Effector memory CD8-positive, alpha-beta T cell (primary cell): ENCODE results near the gene DCLRE1A.

Experiments
- ATAC-seq: fragments of 150-1000 bp; cut with Tn5 transposase; replicated peaks from 2 replicates; pipeline ENCODE4 v1.10.0; 2021; ENCODE audit warnings: mild to moderate bottlenecking, moderate library complexity
- DNase-seq, 3 experiments: peaks; one replicate each; pipeline ENCODE4 v3.0.0; 2021
- H3K27ac Mint-ChIP-seq, 2 donors: one replicate each; pipeline ENCODE4 v1.8.0; 2022; ENCODE audit warnings: mild to moderate bottlenecking in 2 of 2, mixed read lengths in 2 of 2, moderate library complexity in 2 of 2
- H3K27me3 Mint-ChIP-seq, 2 donors: one replicate each; pipeline ENCODE4 v1.8.0; 2022; ENCODE audit warnings: mixed read lengths in 2 of 2
- H3K36me3 Mint-ChIP-seq: one replicate; pipeline ENCODE4 v1.8.0; 2022; ENCODE audit warnings: mild to moderate bottlenecking, moderate library complexity, mixed read lengths; ENCODE audit not compliant: insufficient read depth
- H3K4me1 Mint-ChIP-seq, 2 donors: one replicate each; pipeline ENCODE4 v1.8.0; 2022; ENCODE audit warnings: low read depth in 2 of 2, mixed read lengths in 2 of 2
- H3K4me3 Mint-ChIP-seq, 2 donors: one replicate each; pipeline ENCODE4 v1.8.0; 2022; ENCODE audit warnings: mild to moderate bottlenecking in 2 of 2, mixed read lengths in 2 of 2, moderate library complexity in 2 of 2
- H3K9me3 Mint-ChIP-seq, 2 donors: one replicate each; pipeline ENCODE4 v1.8.0; 2022; ENCODE audit warnings: mixed read lengths in 2 of 2
- total RNA-seq, 9 experiments: gene quantifications; one replicate each; lab custom pipeline; 2026; lab: John Stamatoyannopoulos, UW

DCLRE1A gene
- 12.1 to 37.6 (median 29.2) reads per million in 9 experiments for total RNA-seq

DNA sequence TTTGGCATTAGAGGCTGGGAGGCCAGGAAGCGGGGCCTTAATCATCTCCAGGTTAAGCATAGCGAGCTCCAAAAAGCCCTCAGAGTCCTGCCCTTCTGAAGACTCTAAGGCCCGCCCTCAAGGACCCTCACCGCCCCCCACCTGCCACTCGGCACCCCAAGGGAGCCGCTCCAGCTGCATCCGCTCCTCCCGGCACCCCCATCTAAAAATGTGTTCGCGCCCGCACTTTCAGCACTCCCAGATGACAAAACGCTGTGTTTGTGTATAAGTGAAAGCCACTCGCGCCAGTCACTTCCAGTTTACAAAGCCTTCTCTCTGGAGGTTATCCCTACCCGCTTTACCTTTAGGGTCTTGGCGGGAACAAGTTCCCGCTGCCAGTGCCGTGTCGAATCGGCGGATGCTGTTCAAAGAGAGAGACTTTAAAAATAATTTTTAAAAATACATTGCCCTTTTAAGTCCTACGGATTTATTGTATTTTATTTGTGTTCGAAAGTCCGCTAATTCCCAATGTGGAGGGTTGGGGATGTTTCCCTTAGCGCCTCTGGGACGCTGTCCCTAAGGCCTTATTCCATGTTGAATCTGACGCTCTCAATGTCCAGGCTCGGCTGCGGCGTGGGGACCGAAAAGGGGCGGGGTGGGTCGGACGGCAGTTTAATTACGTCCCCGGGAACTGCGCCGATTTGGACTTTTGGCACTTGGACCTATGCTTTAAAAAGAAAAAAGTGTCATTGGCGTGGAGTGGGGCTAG lies at the start of gene DCLRE1A, which contains the start of gene NHLRC2:
Gene DCLRE1A, minus strand, starts transcription at position 70 of the 748 bp plus-strand sequence. CDS start 900 bp downstream, outside the sequence.
Gene NHLRC2, plus strand, starts transcription at position 649 of the 748 bp plus-strand sequence. CDS start 212 bp downstream, outside the sequence.
- Mint-ChIP-seq H3K27ac (peak within 1 kb of the TSS; percentile 98), H3K9me3 (no peaks in the 10 kb centered on the region), H3K4me3 (peak within 1 kb of the TSS; percentile 98), H3K4me1 (peaks cover 24 to 45% of the 10 kb centered on the region in 2 donors), H3K36me3 (peaks cover 28% of the 10 kb centered on the region), H3K27me3 (no peaks in the 10 kb centered on the region)
- DNase-seq (peak; percentile 37 to 58 (median 38)), ATAC-seq (peak; percentile 55)

DNA sequence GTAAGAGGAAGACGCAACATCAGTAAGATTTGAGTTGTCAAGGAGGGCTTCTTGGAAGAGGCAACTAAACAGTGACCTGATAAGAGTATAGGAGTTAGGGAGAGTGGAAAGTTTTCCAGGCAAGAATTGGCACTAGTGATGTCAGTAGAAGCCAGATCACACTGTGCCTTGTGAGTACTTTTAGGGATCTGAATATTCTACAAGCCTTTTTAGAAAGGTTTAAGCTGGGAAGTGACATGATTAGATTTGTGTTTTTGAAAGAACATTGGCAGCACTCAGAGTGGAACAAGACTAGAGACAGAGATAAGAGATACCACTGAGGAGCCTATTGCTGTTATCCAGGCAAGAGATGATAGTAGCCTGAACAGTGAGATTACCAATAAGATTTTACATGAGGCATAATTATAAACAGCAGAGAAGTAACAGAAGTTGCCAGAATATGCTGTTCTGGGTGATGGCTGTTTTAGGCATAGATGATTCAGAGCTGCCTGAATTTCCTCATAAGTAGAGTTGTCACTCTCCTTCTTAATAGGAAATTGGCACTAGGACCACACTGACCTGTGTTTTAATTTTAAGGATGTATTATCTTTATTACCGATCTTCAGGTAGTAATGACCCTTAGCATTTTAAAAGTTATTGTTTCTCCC lies 46.2 kb upstream of the DCLRE1A start:
- DNase-seq (no peak), ATAC-seq (no peak)
- Mint-ChIP-seq H3K36me3 (peaks cover 25% of the 10 kb centered on the region), H3K4me3 (no peak overlapping the region), H3K27ac (no peak overlapping the region), H3K27me3 (no peaks in the 10 kb centered on the region), H3K9me3 (peaks cover 0 to 2% of the 10 kb centered on the region in 2 donors), H3K4me1 (peaks cover 0 to 5% of the 10 kb centered on the region in 2 donors)

DNA sequence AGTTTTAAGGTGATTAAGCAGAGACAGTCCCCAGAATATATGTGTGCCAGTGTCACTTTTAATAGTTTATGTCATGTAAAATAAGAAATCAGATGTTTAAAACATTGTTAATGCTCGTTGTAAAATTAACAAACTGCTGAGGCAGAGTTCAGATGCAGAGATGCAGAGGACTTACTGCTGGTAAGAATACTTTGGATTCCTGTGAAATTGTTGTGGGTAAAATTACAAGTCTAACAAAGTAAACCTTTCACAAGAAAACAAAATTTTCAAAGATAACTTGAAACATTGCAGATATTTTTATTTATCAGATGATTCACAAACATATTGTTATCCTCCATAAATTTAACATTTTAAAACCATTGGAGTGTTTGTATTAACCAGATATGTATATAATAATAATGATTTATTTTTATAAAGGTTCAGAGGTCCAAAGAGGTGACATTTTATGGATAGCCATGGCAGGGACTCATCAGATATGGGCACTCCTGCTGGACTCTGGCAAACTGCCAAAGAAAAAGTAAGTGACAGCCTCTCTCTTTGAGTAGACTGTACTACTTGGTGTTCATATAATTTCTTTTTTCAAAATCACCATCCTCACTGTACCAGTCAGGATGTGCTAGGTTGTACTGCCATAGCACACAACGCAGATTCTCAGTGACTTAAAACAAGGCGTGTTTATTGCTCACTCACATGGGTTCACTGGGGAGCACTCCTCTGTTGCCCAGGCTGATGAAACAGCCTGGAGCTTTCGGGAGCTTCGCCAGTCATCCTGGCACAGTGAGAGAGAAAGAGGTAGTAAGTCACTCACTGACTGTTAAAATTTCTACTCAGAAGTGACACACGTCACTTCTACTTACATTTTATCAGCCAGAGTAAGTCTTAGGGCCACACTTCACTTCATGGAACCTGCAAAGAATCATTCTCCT lies 44.1 kb upstream of the DCLRE1A start:
- Mint-ChIP-seq H3K36me3 (peaks cover 11% of the 10 kb centered on the region), H3K27me3 (no peaks in the 10 kb centered on the region), H3K4me1 (peaks cover 0 to 5% of the 10 kb centered on the region in 2 donors), H3K4me3 (no peak overlapping the region), H3K9me3 (peaks cover 0 to 2% of the 10 kb centered on the region in 2 donors), H3K27ac (no peak overlapping the region)
- no peak for ATAC-seq
- DNase-seq = no peak

DNA sequence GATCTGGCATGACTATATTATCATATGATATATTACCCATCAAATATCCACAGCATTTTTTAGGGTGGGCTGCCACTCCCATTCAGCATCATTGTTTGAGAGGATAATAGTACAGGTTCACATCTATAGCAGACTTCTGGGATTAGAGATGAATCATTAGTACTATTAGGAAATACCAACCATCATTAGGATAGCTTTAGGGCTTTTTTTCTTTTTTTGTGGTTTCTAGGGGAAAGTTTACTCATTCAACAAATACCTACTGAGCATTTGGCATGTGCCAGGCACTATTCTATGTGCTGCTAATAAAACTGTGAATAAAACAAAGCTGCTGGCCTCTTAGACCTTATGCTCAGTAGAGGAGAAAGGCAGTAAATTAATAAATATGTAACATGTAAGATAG lies 41.1 kb upstream of the DCLRE1A start:
- ATAC-seq = no peak
- no peak for DNase-seq
- H3K27me3 Mint-ChIP-seq = no peaks in the 10 kb centered on the region
- H3K36me3 Mint-ChIP-seq = peaks cover 8% of the 10 kb centered on the region
- no peak overlapping the region for H3K27ac Mint-ChIP-seq
- H3K4me1 Mint-ChIP-seq = peaks cover 7 to 11% of the 10 kb centered on the region in 2 donors
- peaks cover 0 to 2% of the 10 kb centered on the region in 2 donors for H3K9me3 Mint-ChIP-seq
- H3K4me3 Mint-ChIP-seq = no peak overlapping the region

DNA sequence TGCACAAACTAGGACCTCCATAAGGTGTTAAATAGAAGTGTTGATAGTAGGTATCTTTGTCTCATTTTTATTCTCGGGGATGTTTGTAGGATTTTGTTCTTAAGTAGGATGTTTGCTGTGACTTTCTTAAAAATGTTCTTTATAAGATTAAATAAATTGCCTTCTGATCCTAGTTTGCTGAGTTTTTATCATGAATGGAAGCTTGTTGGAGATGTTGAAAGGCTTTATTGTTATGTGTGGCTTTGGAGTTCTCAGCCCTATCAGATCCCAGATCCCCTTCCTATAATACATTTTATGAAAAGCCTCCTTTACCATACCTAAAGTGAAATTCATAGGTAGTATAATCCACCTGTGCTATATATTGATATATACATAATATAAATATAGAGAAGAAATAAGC lies 40.7 kb upstream of the DCLRE1A start:
- Mint-ChIP-seq H3K36me3 (peaks cover 10% of the 10 kb centered on the region), H3K4me3 (no peak overlapping the region), H3K4me1 (peaks cover 5 to 11% of the 10 kb centered on the region in 2 donors), H3K27ac (no peak overlapping the region), H3K9me3 (peaks cover 0 to 2% of the 10 kb centered on the region in 2 donors), H3K27me3 (no peaks in the 10 kb centered on the region)
- no peak for ATAC-seq
- no peak for DNase-seq

DNA sequence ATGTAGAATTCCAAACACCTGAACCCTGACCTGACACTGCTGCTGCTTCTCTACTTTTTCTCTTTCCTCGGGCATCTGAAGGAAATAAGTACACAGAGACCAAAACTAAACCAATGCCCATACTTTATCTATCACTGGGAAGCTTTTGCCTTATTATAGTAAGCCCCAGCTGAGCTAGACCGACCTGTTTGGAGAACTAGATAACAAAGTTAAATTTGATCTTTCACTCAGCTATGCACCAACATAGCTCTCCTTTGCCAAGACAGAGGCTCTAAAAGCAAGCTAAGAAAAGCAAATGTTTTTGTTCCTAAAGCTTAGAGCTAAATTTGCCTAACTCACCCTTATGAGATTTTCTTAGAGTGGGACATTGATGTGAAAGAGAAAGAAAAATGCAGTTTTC lies 39.7 kb upstream of the DCLRE1A start:
- no peak overlapping the region for H3K4me3 Mint-ChIP-seq
- no peaks in the 10 kb centered on the region for H3K27me3 Mint-ChIP-seq
- peaks cover 5 to 11% of the 10 kb centered on the region in 2 donors for H3K4me1 Mint-ChIP-seq
- peaks cover 0 to 2% of the 10 kb centered on the region in 2 donors for H3K9me3 Mint-ChIP-seq
- DNase-seq = no peak
- no peak for ATAC-seq
- H3K36me3 Mint-ChIP-seq = peaks cover 10% of the 10 kb centered on the region
- no peak overlapping the region for H3K27ac Mint-ChIP-seq

DNA sequence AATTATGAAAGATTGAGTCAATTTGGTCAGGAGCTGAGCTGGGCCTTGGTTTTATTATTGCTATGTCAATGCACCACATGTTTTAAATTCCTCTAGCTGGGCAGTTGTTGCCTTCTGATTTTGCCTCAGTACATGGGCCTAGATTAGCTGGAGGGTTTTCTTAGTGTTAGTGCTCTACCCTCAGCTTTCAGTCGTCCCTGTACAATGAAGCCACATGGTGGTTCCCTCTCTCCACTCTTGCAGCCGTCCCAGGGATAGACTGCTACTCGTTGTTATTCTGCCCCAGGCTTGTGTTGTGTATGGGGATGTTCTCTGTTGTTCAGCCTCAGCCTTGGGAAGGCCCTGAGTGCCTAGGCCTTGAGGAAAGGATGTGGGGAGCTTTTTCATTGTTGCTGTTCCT lies 37.6 kb upstream of the DCLRE1A start:
- Mint-ChIP-seq H3K9me3 (peaks cover 0 to 2% of the 10 kb centered on the region in 2 donors), H3K27ac (no peak overlapping the region)
- ATAC-seq = no peak

DNA sequence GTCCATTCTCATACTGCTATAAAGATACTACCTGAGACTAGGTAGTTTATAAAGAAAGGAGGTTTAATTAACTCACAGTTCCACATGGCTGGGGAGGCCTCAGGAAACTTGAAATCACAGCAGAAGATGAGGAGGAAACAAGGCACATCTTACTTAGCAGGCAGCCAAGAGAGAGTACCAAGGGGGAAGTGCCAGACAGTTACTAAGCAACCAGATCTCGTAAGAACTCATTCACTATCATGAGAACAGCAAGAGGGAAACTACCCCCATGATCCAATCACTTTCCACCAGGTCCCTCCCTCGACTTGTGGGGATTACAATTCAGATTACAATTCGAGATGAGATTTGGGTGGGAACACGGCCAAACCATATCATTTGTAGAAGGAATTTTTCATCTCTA lies 36.9 kb upstream of the DCLRE1A start:
- Mint-ChIP-seq H3K36me3 (peaks cover 22% of the 10 kb centered on the region), H3K27ac (peak overlapping the region; percentile 39 to 54), H3K9me3 (peaks cover 0 to 2% of the 10 kb centered on the region in 2 donors), H3K27me3 (no peaks in the 10 kb centered on the region), H3K4me3 (no peak overlapping the region), H3K4me1 (peaks cover 5 to 11% of the 10 kb centered on the region in 2 donors)
- ATAC-seq = no peak
- DNase-seq = no peak

More for the DNA sequence above, 37.6 kb upstream of the DCLRE1A start:
- H3K4me1 Mint-ChIP-seq = peaks cover 5 to 11% of the 10 kb centered on the region in 2 donors
- no peak overlapping the region for H3K4me3 Mint-ChIP-seq
- H3K27me3 Mint-ChIP-seq = no peaks in the 10 kb centered on the region
- peaks cover 16% of the 10 kb centered on the region for H3K36me3 Mint-ChIP-seq
- DNase-seq = no peak

DNA sequence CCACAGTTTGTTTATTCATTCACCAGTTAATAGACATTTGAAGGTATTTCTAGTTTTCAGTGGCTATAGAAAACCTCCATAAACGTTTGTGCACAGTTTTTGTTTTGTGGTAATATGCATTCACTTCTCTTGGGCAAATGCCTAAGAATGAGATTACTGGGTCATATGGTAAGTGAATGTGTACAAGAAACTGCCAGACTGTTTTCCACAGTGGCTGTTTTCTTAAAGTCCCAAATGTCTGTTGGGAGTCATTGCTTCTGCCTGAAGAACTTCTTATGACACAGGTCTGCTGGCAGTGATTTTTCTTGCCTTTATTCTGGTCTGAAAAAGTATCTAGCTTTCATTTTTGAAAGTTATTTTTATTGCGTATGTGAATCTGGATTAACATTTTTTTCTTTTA lies 36.0 kb upstream of the DCLRE1A start:
- H3K36me3 Mint-ChIP-seq = peaks cover 22% of the 10 kb centered on the region
- no peak overlapping the region for H3K4me3 Mint-ChIP-seq

DNA sequence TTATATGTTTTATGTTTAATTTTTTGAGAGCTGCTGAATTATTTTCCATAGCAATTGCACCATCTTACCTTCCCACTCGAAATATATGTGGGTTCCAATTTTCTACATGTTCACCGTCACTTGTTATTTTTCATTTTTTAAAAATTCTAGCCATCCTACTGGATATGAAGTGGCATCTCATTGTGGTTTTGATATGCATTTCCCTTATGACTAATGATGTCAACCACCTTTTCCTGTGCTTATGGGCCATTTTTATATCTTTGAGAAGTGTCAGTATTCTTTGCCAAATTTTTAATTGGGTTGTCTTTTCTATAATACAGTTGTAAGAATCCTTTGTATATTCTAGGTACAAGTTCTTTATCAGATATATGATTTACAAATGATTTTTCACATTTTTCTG lies 28.4 kb upstream of the DCLRE1A start:
- Mint-ChIP-seq H3K27me3 (no peaks in the 10 kb centered on the region), H3K9me3 (no peaks in the 10 kb centered on the region), H3K36me3 (peaks cover 18% of the 10 kb centered on the region), H3K4me1 (peaks cover 10 to 20% of the 10 kb centered on the region in 2 donors), H3K27ac (peak overlapping the region in 1 of 2 donors; percentile 51), H3K4me3 (peak overlapping the region in 1 of 2 donors; percentile 25)
- no peak for DNase-seq
- peak; percentile 57 for ATAC-seq

More for the DNA sequence above, 36.0 kb upstream of the DCLRE1A start:
- Mint-ChIP-seq H3K9me3 (no peaks in the 10 kb centered on the region), H3K4me1 (peaks cover 5 to 11% of the 10 kb centered on the region in 2 donors), H3K27ac (no peak overlapping the region), H3K27me3 (no peaks in the 10 kb centered on the region)
- DNase-seq = no peak
- no peak for ATAC-seq

DNA sequence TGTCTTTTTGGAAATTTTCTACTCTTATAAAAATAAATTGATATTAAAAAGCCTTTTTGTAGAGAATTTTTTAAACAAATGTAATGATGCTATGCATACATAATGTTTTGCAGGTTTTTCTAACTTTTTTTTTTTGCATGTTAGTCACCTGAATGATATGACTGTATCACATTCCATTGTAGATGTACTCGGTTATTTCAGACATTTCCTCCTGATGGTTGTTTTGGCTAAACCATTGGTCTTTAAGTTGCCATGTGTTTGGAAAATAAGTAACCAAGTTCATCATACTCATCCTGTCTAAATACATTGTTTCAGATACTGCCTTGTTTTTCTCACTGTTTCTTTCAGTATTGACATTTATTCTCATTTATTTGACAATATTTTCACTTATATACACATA lies 26.4 kb upstream of the DCLRE1A start:
- Mint-ChIP-seq H3K27me3 (no peaks in the 10 kb centered on the region), H3K36me3 (peaks cover 21% of the 10 kb centered on the region), H3K27ac (no peak overlapping the region), H3K4me1 (peaks cover 13 to 26% of the 10 kb centered on the region in 2 donors), H3K9me3 (no peaks in the 10 kb centered on the region), H3K4me3 (no peak overlapping the region)
- DNase-seq (no peak), ATAC-seq (no peak)

DNA sequence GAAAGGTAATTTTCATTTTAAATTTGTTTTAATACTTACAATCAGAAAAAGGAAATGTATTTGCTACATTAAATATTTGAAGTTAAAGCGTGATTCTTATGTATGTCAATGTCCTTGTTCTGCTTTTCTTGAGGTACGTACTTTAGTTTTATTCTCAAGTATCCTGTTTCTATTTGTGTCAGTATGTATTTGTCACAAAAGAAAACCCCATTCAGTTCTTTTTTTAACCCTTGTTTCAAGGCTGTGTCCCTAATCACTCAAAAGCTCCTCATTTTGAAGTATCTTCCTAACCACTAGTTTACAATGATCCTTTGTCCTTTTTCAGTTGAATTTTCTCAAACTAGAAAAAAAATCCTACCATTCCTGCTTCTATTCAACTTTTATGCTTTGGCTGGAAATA lies 25.8 kb upstream of the DCLRE1A start:
- Mint-ChIP-seq H3K27ac (no peak overlapping the region), H3K36me3 (peaks cover 21% of the 10 kb centered on the region), H3K4me3 (no peak overlapping the region), H3K27me3 (no peaks in the 10 kb centered on the region), H3K9me3 (no peaks in the 10 kb centered on the region), H3K4me1 (peaks cover 13 to 31% of the 10 kb centered on the region in 2 donors)
- DNase-seq = no peak
- ATAC-seq = no peak

DNA sequence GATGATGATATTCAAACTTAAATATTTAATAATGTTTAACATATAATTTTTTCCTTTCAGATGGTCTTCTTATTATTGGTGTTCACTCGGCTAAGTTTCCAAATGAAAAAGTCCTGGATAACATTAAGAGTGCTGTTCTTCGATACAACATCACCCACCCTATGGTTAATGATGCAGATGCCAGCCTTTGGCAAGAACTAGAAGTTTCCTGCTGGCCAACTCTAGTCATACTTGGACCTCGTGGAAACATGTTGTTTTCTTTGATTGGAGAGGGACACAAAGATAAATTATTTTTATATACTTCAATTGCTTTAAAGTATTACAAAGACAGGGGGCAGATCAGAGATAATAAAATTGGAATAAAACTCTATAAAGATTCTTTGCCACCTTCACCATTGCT lies 22.6 kb upstream of the DCLRE1A start:
- no peak overlapping the region for H3K4me3 Mint-ChIP-seq
- no peak for ATAC-seq
- no peak for DNase-seq
- H3K27me3 Mint-ChIP-seq = no peaks in the 10 kb centered on the region
- no peaks in the 10 kb centered on the region for H3K9me3 Mint-ChIP-seq
- no peak overlapping the region for H3K27ac Mint-ChIP-seq
- H3K4me1 Mint-ChIP-seq = peaks cover 6 to 19% of the 10 kb centered on the region in 2 donors
- H3K36me3 Mint-ChIP-seq = peaks cover 21% of the 10 kb centered on the region
